HG03103 (cell line): Measurements from ENCODE around the gene RABGAP1.

ENCODE experiments used
- ATAC-seq: cut with Tn5 transposase; IDR thresholded peaks from one replicate; pipeline ENCODE4 v1.9.1; 2021; ENCODE audit warnings: low read depth; ENCODE audit not compliant: unreplicated experiment

RABGAP1 gene

GRCh38 chr9:123149067-123149466 is 208.2 kb downstream of the RABGAP1 start:
- ATAC-seq = no peak

DNA sequence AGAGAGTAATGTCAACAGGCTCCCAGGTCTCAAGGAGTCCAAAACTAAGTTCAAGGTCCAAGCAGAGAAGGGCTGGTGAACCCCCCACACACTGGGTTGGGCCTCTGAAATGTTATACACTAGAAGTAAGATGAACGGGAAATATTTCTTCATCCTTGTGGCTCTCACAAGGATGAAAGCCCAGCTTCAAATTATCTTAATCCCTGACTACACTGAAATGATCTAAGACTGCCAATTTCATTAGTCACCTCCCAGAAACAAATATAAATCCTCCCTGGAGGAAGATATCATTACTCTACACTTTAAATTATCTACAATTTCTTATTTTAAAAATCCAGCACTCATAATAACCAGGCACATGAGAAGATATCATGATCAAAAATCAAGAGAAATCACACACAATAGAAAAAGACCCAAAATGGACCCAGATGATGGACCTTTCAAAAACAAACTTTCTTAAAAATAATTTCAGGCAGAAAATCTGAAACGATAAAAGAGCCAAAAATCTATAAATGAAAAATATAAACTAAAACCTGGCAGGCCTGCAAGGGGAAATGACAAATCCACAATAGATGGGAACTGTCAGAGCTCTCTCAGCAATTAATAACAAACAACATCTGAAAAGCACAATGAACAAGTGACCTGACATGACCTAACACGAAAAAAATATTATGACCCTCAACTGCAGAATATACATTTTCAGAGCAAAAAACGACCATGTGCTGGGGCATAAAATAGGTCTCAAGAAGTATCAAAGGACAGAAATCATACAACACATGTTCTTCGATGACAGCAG is 210.1 kb downstream of the RABGAP1 start:
- ATAC-seq = no peak
